ENCODE data around the gene THRA. TPM values are rescaled to one million over a fixed set of nuclear protein-coding genes. Genes with fewer than 3 reads are reported as not detected.

THRA gene
- total RNA-seq, 1 donor from 2014 or later, result 37.0 TPM

GRCh38 chr17:40123811-40124114, 61.0 kb downstream of the THRA start:
- peaks cover 15% of the 10 kb centered on the region for H3K36me3 Mint-ChIP-seq
- no peak for DNase-seq (ENCODE audit: extremely low spot score, unreplicated experiment)
- H3K4me1 Mint-ChIP-seq (ENCODE audit: unreplicated experiment), result peaks cover 14% of the 10 kb centered on the region
- TF ChIP-seq, protein P1, sequence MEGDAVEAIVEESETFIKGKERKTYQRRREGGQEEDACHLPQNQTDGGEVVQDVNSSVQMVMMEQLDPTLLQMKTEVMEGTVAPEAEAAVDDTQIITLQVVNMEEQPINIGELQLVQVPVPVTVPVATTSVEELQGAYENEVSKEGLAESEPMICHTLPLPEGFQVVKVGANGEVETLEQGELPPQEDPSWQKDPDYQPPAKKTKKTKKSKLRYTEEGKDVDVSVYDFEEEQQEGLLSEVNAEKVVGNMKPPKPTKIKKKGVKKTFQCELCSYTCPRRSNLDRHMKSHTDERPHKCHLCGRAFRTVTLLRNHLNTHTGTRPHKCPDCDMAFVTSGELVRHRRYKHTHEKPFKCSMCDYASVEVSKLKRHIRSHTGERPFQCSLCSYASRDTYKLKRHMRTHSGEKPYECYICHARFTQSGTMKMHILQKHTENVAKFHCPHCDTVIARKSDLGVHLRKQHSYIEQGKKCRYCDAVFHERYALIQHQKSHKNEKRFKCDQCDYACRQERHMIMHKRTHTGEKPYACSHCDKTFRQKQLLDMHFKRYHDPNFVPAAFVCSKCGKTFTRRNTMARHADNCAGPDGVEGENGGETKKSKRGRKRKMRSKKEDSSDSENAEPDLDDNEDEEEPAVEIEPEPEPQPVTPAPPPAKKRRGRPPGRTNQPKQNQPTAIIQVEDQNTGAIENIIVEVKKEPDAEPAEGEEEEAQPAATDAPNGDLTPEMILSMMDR (conservative IDR thresholded peaks at IDR 0.05), result no peak
- peak overlapping the region; percentile 83 for H3K27ac Mint-ChIP-seq
- H3K9me3 Mint-ChIP-seq, result no peaks in the 10 kb centered on the region
- peak overlapping the region; percentile 94 for H3K4me3 Mint-ChIP-seq
- no peaks in the 10 kb centered on the region for H3K27me3 Mint-ChIP-seq

GRCh38 chr17:40124279-40125141, 61.7 kb downstream of the THRA start:
- peaks cover 20% of the 10 kb centered on the region for H3K36me3 Mint-ChIP-seq
- peak overlapping the region; percentile 52 for H3K27ac Mint-ChIP-seq
- TF ChIP-seq, protein P1 (conservative IDR thresholded peaks at IDR 0.05), result no peak
- H3K27me3 Mint-ChIP-seq, result no peaks in the 10 kb centered on the region
- peaks cover 14% of the 10 kb centered on the region for H3K4me1 Mint-ChIP-seq (ENCODE audit: unreplicated experiment)
- no peak for DNase-seq (ENCODE audit: extremely low spot score, unreplicated experiment)
- no peaks in the 10 kb centered on the region for H3K9me3 Mint-ChIP-seq
- peak overlapping the region; percentile 94 for H3K4me3 Mint-ChIP-seq

DNA sequence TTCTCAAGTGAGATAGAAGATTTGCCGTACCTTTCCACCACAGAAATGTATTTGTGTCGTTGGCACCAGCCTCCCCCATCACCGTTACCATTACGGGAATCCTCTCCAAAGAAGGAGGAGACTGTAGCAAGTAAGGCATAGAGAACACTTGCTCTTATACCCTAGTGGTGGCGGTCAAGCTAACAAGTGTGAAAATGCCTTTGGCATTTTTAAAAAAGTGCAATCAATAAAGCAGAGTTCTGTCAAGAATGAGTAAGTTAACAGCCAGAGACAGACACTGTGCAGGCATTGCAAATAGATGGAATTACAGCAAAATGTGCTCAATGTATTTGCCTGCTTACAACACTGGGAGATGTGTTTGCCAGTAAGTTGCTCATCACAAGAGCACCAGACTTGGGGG, 66.7 kb downstream of the THRA start:
- Mint-ChIP-seq H3K4me3 (no peak overlapping the region), H3K27ac (peak overlapping the region; percentile 56), H3K36me3 (peaks cover 56% of the 10 kb centered on the region), H3K27me3 (no peaks in the 10 kb centered on the region), H3K9me3 (no peaks in the 10 kb centered on the region), H3K4me1 (ENCODE audit: unreplicated experiment) (peaks cover 12% of the 10 kb centered on the region)
- TF ChIP-seq, protein P1 (conservative IDR thresholded peaks at IDR 0.05), result peak; percentile 42
- DNase-seq (ENCODE audit: extremely low spot score, unreplicated experiment), result no peak

- Mint-ChIP-seq H3K4me1 (ENCODE audit: unreplicated experiment) (peaks cover 5% of the 10 kb centered on the region), H3K27me3 (no peaks in the 10 kb centered on the region), H3K27ac (no peak overlapping the region), H3K4me3 (no peak overlapping the region), H3K9me3 (no peaks in the 10 kb centered on the region), H3K36me3 (peaks cover 62% of the 10 kb centered on the region)
- TF ChIP-seq, protein P1 (conservative IDR thresholded peaks at IDR 0.05), result no peak
- no peak for DNase-seq (ENCODE audit: extremely low spot score, unreplicated experiment)
Measured at GRCh38 chr17:40130352-40131042, 67.7 kb downstream of the THRA start.

- TF ChIP-seq, protein P1 (conservative IDR thresholded peaks at IDR 0.05), result no peak
- Mint-ChIP-seq H3K27ac (no peak overlapping the region), H3K36me3 (peaks cover 67% of the 10 kb centered on the region), H3K27me3 (no peaks in the 10 kb centered on the region), H3K4me1 (ENCODE audit: unreplicated experiment) (peaks cover 5% of the 10 kb centered on the region), H3K4me3 (no peak overlapping the region), H3K9me3 (no peaks in the 10 kb centered on the region)
- DNase-seq (ENCODE audit: extremely low spot score, unreplicated experiment), result no peak
Measured at GRCh38 chr17:40134184-40134583, 71.4 kb downstream of the THRA start.
